ENCODE measurements around the gene GBGT1.
"Not testable (repeated sequence)": the region's sequence is repeated elsewhere in the genome, so short reads cannot be mapped to it uniquely, and the experiment has no call there.

The GBGT1 gene

DNA sequence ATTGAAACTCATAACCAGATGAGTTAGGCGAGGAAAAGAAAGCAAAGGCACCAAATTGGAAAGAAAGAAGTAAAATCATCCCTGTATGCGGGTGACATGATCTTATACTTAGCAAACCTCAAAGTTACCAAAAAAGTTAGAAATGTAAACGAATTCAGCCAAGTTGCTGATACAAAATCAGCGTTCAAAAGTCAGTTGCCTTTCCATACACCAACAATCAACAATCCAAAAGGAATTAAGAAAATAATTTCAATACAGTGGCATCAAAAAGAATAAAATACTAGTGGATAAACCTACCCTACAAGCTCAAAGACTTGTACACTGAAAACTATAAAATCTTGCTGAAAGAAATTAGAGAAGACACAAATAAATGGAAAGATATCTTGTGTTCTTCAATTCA is 30.9 kb upstream of the GBGT1 start:
- no peak for DNase-seq

DNA sequence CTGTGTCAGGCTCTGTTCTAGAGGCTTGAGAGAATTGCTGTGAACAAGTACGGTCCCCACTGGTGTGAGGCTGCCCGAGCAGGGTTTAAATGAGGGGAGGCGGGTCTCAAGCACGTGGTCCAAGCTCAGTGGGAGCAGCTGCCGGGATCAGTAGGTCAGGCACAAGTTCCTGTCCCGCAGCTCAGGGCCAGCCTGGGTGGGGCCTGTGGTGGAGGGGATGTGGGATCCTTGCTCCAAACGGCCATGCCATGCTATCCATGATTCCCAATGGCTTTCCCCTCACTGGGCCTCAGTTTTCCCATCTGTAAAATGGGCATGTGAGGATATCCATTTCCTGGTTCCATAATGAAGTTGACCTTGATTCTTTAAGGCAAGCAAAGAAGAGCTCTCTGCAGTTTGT is 28.3 kb upstream of the GBGT1 start:
- no peak for DNase-seq

DNA sequence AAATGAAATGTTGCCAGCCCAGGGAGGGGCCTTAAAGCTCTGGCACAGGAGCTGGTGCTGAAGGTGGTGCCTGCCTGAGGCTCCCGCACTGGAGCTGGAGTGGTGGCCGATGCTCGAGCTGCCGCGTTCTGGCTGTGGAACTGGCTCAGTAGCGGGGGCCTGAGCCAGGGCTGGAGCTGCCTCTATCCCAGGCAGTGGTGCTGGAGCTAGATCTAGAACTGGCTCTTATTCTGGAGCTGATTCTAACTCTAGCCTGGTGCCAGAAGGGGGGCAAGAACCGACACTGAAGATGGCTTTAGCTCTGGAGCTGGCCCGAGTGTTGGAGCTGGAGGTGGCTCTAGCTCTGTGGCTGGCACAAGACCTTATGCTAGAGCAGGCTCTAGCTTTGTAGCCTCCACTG is 26.1 kb upstream of the GBGT1 start:
- no peak for DNase-seq

DNA sequence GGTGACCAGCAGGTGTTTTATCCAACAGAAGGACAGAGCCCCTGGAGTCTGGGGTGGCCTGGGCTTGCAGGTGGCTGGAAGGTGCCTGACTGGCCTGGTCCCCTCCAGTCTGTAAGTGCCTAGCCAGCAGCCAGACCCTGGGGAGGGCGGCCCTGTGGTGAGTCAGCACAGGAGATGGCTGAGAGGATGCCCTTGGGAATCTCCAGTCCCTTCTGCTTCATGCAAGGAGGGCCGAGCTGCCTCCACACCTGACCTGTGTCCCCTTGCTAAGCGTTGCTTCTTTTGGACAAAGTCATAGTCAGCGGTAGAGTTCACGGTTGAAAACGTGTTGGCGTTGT is 25.1 kb upstream of the GBGT1 start:
- no peak for DNase-seq

DNA sequence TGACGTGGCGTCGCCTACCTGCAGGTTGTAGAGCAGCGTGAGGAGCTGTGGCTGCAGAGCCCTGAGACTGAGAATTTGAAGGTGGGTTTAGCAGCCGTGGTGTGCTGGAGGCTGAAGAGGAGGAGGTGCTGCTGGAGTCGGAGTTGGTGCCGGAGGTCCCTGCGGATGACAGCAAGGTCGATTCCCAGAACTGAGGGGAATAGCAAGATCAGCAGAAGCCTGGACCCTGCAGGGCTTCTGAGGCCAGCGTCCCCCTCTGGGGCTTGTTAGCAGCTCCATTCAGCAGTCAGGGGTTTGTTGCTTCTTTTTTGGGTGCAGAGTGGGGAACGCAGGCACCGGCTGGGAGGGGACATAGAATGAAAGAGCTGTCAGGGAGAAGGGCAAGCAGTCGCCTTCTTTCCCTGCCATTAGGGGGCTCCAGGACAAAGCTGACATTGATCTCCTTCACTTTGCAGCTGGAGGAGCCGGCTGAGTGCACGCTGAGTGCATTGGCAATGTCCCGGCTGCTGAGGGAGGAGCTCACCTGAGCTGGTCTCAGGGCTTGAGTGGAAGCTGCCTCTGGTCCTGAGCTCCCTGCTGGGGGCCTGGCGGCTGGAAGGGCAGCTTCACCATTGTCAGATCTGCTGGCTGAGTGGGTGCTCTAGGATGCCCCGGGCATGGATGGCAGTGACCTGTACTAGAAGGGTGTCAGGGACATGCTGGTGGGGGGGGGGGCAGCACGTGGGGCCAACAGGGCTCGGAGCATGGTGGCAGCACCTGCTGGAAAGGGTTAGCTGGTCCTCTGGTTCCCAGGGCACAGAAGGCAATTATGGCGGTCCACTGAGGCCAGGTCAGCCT is 24.5 kb upstream of the GBGT1 start:
- no peak for DNase-seq

DNA sequence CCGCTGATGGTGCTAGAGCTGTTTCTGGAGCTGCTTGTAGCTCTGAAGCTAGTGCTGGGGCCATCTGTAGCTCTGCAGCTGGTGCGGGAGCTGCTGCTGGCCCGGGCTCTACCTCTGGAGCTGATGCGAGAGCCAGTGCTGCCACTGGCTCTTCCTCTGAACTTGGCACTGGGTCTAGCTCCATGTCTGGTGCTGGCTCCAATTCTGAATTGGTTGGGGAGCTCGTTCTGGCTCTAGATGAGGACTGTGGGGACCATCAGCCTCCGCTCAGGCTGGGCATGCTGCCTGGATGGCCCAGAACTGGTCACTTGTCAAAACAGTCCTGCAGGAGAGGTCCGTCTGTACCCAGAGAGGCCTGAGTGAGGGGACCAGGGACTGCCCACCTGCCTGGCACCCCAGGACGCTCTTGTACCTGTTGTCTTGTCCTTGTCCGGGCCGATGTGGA is 23.9 kb upstream of the GBGT1 start:
- no peak for DNase-seq

DNA sequence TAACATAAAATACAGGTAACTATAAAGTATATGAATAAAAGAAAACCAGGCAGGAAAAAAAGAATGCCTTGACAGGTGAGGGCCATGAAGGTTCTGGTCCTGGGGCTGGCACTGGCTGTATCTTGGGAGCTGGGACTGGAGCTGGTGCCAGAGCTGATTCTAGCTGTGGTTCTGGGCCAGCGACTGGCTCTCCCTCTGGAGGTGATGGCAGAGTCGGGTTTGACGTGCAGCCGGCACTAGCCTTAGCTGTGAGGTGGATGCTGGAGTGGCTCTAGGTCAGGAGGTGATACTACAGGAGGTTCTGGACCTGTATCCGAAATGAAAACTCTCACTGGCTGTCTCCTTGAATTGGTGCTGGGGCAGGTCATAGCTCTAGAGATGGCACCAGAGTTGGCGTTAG is 23.0 kb upstream of the GBGT1 start:
- no peak for DNase-seq

DNA sequence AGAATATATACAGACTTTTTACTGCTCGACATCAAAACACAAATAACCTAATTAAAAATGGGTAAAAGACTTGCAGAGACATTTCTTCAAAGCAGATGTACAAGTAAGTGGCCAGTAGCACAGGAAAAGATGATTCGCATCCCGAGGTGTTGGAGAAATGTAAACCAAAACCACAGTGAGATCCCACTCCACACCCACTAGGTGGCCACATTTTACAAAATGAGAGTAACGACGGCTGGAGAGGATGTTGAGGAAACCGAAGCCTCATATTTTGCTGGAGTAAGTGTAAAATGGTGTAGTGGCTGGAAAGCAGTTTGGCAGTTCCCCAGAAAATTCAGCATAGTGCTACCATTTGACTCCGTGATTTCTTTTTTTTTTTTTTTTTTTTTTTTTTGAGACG is 21.3 kb upstream of the GBGT1 start:
- DNase-seq, result peak; percentile 54

DNA sequence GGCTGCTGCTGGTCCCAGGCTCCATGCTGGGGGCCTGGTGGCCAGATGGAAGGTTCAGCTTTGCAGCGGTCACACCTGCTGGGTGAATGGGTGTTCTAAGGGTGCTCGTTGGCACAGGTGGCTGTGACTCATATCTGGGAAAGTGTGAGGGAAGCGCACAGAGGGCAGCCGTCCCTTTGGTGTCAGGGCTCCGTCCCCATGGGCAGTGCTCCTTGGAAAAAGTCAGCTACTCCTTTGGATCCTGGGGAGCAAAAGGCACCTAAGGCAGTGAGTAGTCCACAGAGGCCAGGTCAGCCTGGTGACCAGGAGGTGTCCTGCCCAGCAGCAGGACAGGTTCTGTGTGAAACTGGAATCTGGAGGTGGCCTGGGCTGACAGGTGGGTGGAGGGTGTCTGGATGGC is 18.4 kb upstream of the GBGT1 start:
- no peak for DNase-seq

DNA sequence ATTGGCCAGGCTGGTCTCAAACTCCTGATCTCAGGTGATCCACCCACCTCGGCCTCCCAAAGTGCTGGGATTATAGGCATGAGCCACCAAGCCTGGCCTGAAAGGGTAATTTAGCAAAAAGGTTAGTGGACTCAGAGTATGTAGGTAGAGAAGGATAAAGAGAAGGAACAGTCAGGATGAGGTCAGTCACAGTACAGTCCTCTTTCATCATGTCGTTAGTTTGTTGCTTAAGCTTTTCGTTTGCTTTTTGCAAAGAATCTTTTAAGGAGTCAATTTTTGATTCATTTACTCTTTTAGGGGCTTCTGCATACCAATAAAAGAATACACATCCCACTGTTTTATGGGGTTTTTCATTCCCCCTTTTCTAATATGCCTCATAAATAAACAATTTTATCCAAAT is 17.8 kb upstream of the GBGT1 start:
- DNase-seq, result no peak

DNA sequence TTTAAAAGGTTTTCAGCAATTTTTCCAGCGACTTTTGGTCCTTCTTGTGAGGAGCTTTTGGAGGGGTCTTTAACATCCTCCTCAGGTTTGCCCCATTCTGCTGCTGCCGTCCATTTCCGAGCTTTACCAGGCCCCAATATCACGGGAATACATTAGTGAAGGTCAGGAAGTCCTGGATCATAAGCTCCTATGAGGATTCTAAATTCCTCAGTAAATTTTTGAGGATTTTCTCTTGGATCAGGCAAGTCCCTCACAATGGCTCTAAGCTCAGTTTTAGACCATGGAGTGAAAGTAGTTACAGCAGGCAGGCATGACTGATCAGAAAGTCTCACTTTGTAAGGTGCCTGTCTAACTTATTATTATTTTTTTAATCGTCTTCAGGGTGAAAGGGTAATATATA is 17.2 kb upstream of the GBGT1 start:
- no peak for DNase-seq

DNA sequence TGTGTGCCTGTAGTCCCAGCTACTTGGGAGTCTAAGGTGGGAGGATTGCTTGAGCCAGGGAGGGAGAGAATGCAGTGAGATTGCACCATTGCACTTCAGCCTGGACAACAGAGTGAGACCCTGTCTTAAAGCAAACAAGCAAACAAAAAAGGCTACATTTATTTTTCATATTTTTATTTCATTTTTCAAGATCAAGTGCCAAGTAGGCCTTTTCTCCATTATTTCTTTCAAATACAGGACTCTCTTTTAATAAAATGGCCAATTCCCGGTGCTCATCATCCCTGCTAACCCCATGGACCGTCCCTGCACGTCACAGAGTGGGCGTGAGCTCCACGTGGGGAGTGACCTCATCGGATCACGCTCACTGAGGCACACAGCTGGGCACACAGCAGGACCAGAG is 9.3 kb upstream of the GBGT1 start:
- no peak for DNase-seq

DNA sequence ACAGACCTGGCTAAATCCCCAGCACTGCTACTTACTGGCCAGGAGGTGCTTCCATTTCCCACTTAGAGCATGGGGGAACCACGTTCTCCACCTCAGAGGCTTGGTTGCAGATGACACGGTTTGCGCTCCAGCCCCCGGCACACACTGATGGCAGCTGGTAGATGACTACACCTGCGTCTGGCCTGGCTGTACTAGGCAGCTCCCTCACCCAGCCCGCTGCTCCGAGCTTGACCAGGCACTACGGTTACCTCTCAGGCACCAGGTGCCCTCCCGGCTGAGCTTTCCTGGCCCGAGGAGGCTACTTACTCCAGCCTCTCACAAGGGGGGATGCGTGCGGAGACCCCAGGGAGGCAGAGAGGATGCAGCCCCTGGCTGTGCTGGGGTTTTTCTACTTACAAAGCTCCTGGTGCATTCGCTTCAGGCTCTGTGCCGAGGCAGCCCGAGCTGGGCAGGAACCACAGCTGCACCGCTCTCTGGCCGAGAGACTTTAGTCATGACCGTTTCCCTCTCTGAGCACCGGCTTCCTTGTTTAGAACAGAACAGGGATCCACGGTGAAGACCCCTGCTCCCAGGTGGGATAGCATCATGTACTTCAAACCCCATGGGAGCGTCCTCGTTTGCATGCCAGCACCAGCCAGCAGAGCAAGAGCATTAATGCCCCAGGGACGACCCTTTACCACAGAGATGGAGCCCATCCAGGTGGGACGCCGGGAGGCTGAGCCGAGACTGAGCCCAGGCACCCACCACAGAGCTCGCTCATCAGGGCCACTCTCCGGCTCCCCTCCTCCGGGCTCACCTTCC is 7.6 kb upstream of the GBGT1 start:
- no peak for DNase-seq

DNA sequence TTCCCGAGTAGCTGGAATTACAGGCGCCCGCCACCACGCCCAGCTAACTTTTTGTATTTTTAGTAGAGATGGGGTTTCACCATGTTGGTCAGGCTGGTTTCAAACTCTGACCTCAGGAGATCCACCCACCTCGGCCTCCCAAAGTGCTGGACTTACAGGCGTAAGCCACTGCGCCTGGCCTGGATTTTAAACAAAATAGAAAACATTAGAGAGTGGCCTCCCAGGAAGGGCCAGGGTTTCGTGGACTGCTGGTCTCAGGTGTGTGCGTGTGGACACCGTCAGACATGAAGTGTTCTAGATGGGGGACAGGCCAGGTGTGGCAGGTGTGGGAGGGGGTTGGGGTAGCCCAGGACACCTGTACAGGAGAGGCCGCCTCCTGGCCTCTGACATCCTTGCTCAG is 7.0 kb upstream of the GBGT1 start:
- DNase-seq, result no peak

DNA sequence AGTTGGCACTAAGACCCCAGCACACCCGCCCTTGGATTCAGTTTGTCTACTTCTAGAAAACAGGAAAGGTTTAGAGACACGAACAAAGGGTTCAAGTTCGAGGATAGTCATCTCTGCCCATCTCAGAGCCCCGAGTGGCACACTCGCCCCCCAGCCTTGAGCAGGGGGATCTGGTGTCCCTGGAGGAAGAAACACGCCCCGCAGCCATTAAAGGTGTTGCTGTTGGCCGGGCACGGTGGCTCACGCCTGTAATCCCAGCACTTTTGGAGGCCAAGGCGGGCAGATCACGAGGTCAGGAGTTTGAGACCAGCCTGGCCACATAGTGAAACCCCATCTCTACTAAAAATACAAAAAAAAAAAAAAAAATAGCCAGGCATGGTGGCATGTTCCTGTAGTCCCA is 6.0 kb upstream of the GBGT1 start:
- not testable (repeated sequence) for DNase-seq

DNA sequence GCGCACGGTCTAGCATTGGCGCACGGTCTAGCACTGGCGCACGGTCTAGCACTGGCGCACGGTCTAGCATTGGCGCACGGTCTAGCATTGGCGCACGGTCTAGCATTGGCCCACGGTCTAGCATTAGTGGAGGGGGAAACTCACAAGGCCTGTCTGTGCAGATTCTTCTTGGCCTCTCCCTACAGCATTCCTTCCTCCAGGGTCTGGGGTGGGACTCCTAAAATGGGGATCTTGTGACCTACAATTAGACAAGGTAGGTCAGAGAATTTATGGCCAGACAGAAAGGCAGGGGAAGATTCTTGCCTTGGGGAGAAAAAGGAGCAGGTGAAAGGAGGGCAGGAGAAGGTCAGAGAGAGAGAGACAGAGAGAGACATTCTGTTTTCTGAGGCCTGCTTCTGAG is 5.4 kb upstream of the GBGT1 start:
- DNase-seq, result no peak

DNA sequence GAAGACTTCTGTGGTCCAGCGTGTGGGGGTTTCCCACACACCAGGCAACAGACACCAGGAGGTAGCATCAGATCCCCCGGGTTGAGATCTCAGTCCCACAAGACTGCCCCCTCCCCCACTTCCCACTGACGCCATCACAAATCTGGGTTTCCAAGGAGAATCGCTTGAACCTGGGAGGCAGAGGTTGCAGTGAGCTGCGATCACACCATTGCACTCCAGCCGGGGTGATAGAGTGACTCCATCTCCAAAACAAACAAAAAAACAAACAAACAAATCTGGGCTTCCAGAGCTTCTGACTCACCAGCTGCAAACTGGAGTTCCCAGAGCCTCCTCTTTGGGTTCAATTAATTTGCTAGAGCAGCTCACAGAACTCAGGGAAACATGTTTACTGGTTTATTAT is 4.7 kb upstream of the GBGT1 start:
- no peak for DNase-seq

DNA sequence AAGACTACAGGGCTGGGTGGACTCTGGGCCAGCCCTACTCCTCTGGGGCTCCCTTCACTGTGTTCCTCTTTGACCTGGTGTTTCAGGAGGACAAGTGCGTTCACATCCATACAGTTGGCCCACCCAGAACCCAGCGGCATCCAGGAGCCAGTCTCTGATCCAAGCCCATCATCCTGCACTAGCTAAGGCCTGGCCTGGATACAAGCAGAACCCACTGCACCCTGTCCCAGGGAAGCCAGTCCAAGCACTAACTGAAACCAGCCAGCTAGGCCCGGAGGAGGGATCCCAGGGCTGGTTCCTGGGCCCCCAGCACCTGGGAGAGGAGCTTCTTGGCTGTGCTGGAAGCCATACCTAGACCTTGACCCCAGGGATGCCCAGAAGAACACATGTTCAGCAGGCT is 4.1 kb upstream of the GBGT1 start:
- DNase-seq, result no peak

DNA sequence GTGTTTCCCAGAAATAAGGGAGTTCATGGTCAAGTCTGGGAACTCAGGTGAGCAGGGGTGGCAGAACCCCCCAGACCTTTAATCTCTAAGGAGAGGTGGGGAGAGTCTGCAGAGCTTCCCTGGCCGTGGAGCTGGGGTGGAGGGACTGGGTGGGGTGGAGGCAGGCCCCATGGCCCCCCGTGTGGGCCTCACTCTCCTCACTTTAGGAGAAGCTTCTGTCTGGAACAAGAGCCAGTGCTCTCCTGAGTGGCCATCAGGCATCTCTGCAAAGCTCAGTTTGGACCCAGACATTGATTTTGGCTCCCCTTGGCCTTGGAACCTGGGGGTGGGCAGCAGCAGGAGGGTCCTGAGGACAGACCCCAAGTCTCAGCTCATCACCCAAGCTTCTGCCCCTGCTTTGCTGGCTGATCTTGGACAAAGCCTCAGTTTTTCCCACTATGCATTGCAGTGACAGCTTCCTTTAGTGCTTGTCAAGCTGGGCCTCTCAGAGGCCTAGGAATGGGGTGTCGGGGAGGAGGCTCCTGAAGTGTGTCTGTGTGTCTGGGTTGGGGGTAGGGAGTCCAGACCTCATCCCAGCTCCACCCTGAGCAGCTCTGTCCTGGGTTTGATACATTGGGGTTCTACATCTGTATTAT is 3.5 kb upstream of the GBGT1 start:
- no peak for DNase-seq

DNA sequence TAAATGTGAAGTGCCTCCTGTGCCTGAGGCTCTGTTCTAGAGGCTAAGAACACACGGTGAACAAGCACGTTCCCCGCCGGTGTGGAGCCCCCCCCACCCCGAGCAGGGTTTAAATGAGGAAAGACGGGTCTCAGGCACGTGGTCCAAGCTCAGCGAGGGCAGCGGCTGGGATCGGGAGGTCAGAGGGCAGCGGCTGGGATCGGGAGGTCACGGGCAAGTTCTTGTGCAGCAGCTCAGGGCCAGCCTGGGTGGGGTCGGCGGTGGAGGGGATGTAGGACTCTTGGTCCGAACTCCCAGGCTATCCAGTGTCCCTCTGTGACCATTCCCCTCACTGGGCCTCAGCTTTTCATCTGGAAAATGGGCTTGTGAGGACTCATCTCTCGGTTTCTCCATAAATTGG is 2.7 kb upstream of the GBGT1 start:
- DNase-seq, result no peak

DNA sequence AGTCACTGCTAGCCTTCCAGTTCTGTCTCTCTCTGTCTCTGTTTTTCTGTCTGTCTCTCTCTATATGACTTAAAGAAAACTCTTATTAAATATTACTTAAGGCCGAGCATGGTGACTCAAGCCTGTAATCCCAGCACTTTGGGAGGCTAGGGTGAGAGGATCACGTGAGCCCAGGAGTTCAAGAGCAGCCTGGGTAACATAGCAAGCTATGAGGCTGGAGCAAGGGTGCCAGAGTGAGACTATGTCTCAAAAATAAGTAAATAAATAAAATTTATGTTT is 1.7 kb upstream of the GBGT1 start:
- peak; percentile 4 for DNase-seq

DNA sequence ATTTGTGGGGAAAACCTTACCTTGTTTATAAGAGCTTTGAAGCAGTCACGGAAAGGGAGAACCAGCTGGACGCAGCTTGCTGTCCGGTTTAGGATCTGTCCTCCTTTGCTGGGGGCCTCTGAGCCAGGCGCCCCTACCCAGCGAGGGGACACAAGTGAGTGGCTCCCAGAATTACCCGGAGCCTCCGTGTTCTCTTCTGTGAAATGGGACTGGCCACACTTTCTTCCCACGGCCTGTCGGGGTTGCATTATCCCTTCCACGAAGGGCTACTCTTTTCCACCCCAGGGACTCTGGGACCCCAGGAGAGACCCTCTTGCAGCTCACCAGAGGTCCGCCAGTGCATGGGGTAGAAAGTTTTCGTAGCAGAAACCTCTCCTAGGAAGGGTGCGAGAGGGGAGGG is 477 bp upstream of the GBGT1 start:
- peak; percentile 24 for DNase-seq

DNA sequence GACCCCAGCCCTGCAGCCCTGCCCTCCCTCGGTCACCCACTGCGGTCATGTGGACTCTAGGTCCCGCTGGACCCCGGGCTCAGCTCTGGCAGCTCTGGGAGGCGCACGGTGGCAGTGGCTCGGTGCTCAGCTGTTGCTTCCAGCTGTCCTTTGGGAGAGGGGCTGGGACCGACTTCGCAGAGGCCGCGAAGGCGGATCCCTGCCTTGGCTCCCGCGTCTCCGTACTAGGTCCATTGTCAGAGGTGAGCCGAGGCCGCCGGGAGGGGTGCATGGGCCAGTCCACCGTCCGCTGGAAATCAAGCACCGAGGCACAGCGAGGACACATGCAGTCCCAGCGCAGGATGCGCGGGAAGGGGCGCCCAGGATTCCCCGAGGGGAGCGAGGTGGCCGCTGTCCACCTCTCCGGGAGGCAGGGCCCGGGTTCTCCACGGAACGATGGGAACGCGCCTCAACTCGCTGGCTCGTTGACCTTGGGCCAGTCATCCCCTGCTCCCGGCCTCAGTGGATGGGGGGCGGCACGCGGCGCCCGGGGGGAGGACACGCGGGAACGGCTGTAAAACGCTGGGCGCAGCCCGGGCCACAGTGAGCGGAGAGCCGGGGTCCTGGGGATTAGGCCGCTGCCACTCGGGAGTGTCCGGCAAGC is 732 bp downstream of the GBGT1 start:
- DNase-seq, result peak; percentile 36

DNA sequence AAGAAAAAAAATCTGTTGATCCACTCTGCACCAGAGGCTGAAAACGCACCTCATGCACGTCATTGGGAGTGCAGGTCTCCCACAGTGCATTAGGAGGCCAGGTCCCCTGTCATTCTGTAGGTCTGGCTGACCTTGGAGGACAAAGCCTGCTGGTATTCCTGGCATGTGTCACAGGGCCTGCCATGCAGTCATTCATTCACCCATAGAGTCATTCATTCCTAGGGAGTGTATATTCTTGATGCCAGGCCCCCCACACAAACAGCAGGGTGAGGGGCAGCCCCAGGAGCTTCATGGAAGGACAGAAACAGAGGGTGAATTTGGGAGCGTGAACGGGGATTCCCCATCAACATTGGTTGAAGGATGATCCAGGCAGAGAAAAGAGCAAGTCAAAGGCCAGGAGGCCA is 2.2 kb downstream of the GBGT1 start:
- no peak for DNase-seq
